Activated T-helper 17 cell treated with anti-CD3 and anti-CD28 coated beads, Interleukin-2, amount 50 U/mL, for 72 hours (primary cell): ENCODE measurements around the gene EIF1AD. TPM values are rescaled to one million over a fixed set of nuclear protein-coding genes. Genes with fewer than 3 reads are reported as not detected.

Source experiments
- ATAC-seq: fragments of 150-1000 bp; cut with Tn5 transposase; replicated peaks from 2 replicates; pipeline ENCODE4 v1.10.0; 2021; ENCODE audit warnings: mild to moderate bottlenecking, moderate library complexity
- H3K27ac Mint-ChIP-seq: one replicate; pipeline ENCODE4 v1.8.0; 2022; ENCODE audit warnings: mixed read lengths
- H3K27me3 Mint-ChIP-seq: one replicate; pipeline ENCODE4 v1.8.0; 2022; ENCODE audit warnings: mixed read lengths
- H3K36me3 Mint-ChIP-seq: one replicate; pipeline ENCODE4 v1.8.0; 2022; ENCODE audit warnings: low read depth, mild to moderate bottlenecking, mixed read lengths
- H3K4me1 Mint-ChIP-seq: one replicate; pipeline ENCODE4 v1.8.0; 2022; ENCODE audit warnings: mixed read lengths
- H3K4me3 Mint-ChIP-seq: one replicate; pipeline ENCODE4 v1.8.0; 2022; ENCODE audit warnings: mild to moderate bottlenecking, mixed read lengths
- H3K9me3 Mint-ChIP-seq: one replicate; pipeline ENCODE4 v1.8.0; 2022; ENCODE audit warnings: mixed read lengths
- total RNA-seq, 2 donors: library from RNA; stranded (reverse); gene quantifications; one replicate each; pipeline ENCODE4 v1.2.3, GENCODE V29; 2022

EIF1AD gene, protein sequence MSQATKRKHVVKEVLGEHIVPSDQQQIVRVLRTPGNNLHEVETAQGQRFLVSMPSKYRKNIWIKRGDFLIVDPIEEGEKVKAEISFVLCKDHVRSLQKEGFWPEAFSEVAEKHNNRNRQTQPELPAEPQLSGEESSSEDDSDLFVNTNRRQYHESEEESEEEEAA
- total RNA-seq, result 10 to 100 TPM; 47.6 to 66.3 TPM

DNA sequence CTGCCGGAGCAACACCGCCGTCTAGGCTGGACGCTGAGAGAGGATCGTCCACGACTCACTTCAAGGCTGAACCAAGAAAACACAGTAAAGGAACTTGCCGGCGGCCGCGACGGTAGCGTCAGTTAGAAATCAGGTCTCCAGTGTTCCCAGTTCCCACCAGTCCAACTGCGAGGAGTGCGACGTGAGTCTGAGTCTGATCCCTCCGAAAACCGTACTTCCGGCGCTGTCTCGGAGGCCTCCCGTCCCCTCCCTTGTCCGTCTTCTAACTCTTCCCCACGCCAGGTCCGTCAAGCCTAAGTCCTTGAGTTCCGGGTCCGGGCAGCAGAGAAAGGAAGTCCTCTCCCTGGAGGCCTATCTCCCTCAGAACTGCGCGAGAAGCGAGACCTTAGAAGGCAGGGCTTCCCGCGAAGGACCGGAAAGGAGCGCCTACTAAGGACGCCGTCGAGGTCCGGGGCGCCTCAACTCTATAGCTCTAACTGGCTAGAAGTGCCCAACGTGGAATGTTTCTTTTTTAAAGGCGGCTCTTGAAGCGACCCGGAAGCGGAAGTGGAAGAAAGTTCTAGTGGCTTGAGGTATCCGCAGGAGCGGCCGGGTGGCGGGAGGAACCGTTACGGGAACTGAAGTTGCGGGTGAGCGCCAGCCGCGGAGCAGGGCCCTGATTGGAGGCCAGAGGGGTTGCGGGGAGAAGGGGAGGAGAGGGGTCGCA, at the start of gene EIF1AD, which contains the start of gene BANF1:
TSS of gene EIF1AD (minus strand) at position 216 of the 706 bp plus-strand sequence. CDS start 1,768 bp downstream, outside the sequence.
TSS of gene BANF1 (plus strand) at position 562 of the 706 bp plus-strand sequence. CDS start 748 bp downstream, outside the sequence.
- H3K36me3 Mint-ChIP-seq, result peaks cover 88% of the 10 kb centered on the region
- peak; percentile 86 for ATAC-seq
- H3K27me3 Mint-ChIP-seq, result no peaks in the 10 kb centered on the region

DNA sequence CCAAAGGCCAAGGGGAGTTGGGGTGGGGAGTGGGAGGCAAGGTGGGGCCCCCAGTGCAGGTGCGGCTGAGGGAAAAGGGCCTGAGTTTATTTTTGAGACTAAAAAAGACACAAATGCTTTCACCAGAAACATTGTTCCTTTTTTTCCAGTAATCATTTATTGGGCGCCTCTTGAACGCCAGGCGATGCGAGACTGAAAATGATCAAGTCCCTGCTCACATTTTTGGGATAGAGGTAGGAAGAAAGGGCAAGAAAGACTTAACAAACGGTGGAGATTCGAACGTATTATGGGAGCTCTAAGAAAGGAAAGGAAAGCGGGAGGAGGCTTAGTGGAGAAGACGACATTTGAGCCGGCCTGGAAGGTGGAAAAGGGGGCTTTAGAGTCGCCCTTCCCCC, 49.4 kb upstream of the EIF1AD start:
- Mint-ChIP-seq H3K27ac (peak overlapping the region; percentile 100), H3K36me3 (peaks cover 52% of the 10 kb centered on the region), H3K4me1 (peaks cover 6% of the 10 kb centered on the region), H3K27me3 (no peaks in the 10 kb centered on the region), H3K4me3 (peak overlapping the region; percentile 100), H3K9me3 (no peaks in the 10 kb centered on the region)
- ATAC-seq, result no peak

More for the DNA sequence above, at the start of gene EIF1AD, which contains the start of gene BANF1:
- peaks cover 6% of the 10 kb centered on the region for H3K4me1 Mint-ChIP-seq
- peak within 1 kb of the TSS; percentile 100 for H3K4me3 Mint-ChIP-seq
- H3K27ac Mint-ChIP-seq, result peak within 1 kb of the TSS; percentile 99
- no peaks in the 10 kb centered on the region for H3K9me3 Mint-ChIP-seq

DNA sequence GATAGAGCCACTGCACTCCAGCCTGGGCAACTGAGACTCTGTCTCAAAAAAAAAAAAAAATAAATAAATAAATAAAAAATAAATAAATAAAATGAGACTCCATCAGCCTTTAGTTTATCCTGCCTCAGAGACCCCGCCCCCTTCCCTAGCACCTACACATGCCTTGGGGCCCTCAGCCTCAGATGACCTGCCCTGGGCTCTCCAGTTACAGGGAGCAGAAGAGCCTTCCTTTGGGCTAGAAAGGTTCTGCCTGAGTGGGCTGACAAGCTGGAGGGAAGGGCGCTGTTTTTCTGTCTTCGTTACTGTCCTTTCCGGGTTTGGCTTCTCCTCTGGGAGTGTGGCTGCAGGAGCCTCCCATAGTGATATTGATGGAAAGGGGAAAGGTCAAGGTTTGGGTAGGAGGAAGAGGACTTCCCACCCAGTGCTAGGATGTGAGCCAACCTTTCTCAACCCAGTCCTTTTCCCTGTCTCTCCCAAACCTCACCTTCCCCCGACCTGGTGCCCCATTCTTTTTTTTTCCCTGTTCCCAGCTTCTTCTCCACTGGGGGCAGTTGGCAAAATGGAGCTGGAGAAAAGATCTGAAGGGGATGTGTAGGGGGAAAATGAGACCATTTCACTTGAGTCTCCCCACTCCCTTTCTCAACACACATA, 48.7 kb upstream of the EIF1AD start:
- peak overlapping the region; percentile 100 for H3K4me3 Mint-ChIP-seq
- H3K36me3 Mint-ChIP-seq, result peaks cover 46% of the 10 kb centered on the region
- H3K4me1 Mint-ChIP-seq, result peaks cover 6% of the 10 kb centered on the region
- no peaks in the 10 kb centered on the region for H3K27me3 Mint-ChIP-seq
- ATAC-seq, result no peak
- H3K9me3 Mint-ChIP-seq, result no peaks in the 10 kb centered on the region
- H3K27ac Mint-ChIP-seq, result peak overlapping the region; percentile 100

DNA sequence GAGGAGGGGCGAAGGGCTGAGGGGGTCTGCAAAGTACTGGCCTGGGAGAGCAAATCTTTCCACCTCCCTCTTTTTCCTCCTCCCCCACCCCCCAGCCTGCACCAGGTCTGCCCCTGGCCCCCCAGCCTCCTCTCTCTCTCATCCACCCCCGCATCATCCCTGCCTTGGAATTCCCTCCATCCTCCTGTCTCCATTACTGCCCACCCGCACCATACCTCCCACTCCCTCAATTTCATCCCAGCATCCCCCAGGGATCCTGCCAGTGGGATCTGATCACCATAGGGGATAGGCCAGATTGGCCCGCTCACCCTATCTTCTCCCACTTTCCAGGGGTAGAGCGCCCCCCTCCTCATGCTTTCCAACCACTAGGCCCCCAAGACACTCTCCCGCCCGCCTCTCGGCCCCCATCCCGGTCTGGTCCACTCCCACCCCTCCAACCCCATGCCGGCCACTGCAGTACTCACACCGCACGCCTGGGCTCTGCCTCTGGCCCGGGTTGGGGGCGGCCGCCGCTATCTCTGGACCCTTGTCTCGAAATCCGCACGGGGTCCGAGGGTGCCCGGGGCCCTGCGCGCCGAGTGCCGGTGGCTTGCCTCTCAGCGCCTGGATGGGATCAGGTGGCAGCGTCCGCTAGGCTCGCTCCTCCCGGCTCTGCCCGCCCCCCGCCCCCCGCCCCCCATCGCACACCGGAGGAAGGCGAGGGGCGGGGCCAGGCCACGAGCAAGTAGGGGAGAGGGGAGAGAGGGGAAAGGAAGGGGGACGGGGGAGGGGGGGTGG, 46.8 kb upstream of the EIF1AD start, which contains the start of gene GAL3ST3:
TSS of gene GAL3ST3 (minus strand) at position 615 of the 777 bp plus-strand sequence. CDS start 3,746 bp downstream, outside the sequence.
- H3K4me1 Mint-ChIP-seq, result peaks cover 13% of the 10 kb centered on the region
- peak within 1 kb of the TSS; percentile 9 for H3K27ac Mint-ChIP-seq
- H3K27me3 Mint-ChIP-seq, result no peaks in the 10 kb centered on the region
- peaks cover 26% of the 10 kb centered on the region for H3K36me3 Mint-ChIP-seq
- no peaks in the 10 kb centered on the region for H3K9me3 Mint-ChIP-seq
- peak within 1 kb of the TSS; percentile 29 for H3K4me3 Mint-ChIP-seq
- ATAC-seq, result no peak

DNA sequence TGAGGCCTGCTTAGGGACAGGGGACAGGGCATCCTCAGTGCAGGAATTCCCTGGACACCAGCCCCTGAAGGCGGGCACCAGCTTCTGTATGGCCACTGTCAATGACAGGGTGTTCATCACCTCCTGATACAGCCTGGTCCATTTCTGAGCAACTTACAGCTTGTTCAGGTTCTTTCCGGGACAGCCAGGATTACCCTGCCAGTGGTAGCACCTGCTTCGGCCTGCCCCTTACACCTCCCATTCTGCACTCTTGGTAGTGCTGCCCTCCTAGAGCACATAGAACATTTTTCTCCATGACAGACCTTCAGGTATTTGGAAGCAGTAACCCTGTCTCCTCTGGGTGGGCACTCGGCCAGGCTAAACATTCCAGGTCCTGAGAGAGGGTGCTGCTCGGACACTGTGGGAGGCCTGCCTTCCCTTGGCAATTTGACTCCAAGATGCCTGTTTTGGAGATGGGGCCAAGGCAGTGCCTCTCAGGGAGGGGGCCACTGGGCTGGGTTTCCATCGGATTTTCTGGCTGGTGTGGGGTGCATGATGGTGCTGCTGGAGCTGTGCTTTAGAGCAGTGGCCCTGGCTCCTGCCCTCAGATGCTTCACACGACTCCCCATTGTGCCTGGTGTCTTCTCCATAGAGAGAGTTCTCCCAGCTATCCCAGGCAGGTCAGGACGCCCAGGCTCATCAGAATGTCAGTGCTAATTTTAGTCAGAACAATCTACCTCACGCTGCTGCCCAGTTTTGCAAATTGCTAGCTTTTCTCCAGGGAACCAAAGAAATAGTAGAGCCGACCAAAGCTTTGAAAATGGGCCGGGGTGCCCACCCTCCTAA, 45.8 kb upstream of the EIF1AD start:
- peaks cover 13% of the 10 kb centered on the region for H3K4me1 Mint-ChIP-seq
- no peak overlapping the region for H3K27ac Mint-ChIP-seq
- no peaks in the 10 kb centered on the region for H3K27me3 Mint-ChIP-seq
- H3K9me3 Mint-ChIP-seq, result no peaks in the 10 kb centered on the region
- no peak overlapping the region for H3K4me3 Mint-ChIP-seq
- ATAC-seq, result no peak
- peaks cover 16% of the 10 kb centered on the region for H3K36me3 Mint-ChIP-seq

DNA sequence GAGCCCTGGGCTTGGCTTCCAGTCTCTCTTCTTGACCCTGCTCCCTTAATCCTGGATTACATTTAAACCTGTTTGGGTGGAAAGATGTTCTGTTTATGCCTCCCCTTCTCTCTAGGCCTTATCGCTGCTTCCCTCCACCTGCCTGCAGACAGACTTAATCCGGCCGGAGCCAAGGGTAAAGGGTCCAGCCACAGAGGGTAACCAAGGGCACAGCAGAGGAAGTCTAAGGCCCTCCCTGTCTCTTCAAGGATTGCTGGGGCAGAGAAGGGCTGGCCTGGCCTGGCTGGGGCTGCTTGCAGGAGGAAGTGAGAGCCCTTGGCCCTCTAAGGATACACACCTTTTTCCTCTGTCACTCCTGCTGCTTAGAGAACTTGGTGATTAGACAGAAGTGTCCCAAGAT, 44.9 kb upstream of the EIF1AD start:
- no peak for ATAC-seq
- no peaks in the 10 kb centered on the region for H3K27me3 Mint-ChIP-seq
- no peak overlapping the region for H3K27ac Mint-ChIP-seq
- peaks cover 13% of the 10 kb centered on the region for H3K4me1 Mint-ChIP-seq
- peaks cover 8% of the 10 kb centered on the region for H3K36me3 Mint-ChIP-seq
- no peaks in the 10 kb centered on the region for H3K9me3 Mint-ChIP-seq
- H3K4me3 Mint-ChIP-seq, result no peak overlapping the region

DNA sequence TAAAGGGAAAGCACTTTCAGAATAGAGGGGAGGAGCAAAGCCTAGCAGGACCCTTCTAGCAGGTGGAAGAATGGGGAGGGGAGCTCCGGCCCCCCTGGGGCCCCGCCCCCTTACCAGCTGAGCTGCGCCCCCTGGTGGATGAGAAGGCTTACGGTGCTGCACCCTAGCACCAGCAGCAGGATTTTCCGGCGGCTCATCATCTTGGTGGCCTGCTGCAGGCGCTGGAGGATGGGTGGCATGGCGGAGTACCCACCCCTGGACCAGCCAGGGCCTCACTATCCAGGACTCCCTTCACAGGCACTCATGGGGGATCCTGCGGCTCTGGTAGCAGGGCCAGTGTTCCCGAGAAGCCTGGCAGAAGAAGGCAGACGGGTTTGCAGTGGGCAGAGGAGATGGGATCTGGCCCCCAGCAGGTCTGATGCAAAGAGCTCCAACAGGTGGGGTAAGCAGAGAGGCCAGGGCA, 43.3 kb upstream of the EIF1AD start:
- ATAC-seq, result peak; percentile 96
- peak overlapping the region; percentile 56 for H3K27ac Mint-ChIP-seq

DNA sequence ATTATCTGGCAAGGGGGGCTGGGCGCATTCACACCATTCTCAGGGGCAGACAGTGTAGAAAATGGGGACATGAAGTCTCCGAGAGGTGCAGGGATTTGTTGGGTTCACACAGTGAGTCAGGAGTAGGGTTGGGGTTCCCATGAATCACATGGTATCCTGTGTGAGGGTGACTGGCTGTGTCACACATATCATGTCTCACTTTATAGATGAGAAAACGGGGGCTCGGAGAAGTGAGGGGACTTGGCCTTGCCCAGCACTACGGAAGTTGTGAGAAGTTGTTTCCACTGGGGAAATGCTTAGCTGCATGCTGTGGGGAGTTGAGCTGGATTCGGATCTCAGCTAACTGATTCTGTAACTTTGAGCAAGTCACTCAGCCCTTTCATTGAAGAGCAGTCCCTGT, 42.8 kb upstream of the EIF1AD start:
- peak; percentile 83 for ATAC-seq
- no peaks in the 10 kb centered on the region for H3K9me3 Mint-ChIP-seq
- no peaks in the 10 kb centered on the region for H3K27me3 Mint-ChIP-seq
- no peaks in the 10 kb centered on the region for H3K36me3 Mint-ChIP-seq
- peak overlapping the region; percentile 56 for H3K27ac Mint-ChIP-seq
- peaks cover 7% of the 10 kb centered on the region for H3K4me1 Mint-ChIP-seq
- H3K4me3 Mint-ChIP-seq, result peak overlapping the region; percentile 58

More for the DNA sequence above, 43.3 kb upstream of the EIF1AD start:
- H3K36me3 Mint-ChIP-seq, result no peaks in the 10 kb centered on the region
- H3K27me3 Mint-ChIP-seq, result no peaks in the 10 kb centered on the region
- H3K4me3 Mint-ChIP-seq, result peak overlapping the region; percentile 58
- no peaks in the 10 kb centered on the region for H3K9me3 Mint-ChIP-seq
- H3K4me1 Mint-ChIP-seq, result peaks cover 7% of the 10 kb centered on the region

DNA sequence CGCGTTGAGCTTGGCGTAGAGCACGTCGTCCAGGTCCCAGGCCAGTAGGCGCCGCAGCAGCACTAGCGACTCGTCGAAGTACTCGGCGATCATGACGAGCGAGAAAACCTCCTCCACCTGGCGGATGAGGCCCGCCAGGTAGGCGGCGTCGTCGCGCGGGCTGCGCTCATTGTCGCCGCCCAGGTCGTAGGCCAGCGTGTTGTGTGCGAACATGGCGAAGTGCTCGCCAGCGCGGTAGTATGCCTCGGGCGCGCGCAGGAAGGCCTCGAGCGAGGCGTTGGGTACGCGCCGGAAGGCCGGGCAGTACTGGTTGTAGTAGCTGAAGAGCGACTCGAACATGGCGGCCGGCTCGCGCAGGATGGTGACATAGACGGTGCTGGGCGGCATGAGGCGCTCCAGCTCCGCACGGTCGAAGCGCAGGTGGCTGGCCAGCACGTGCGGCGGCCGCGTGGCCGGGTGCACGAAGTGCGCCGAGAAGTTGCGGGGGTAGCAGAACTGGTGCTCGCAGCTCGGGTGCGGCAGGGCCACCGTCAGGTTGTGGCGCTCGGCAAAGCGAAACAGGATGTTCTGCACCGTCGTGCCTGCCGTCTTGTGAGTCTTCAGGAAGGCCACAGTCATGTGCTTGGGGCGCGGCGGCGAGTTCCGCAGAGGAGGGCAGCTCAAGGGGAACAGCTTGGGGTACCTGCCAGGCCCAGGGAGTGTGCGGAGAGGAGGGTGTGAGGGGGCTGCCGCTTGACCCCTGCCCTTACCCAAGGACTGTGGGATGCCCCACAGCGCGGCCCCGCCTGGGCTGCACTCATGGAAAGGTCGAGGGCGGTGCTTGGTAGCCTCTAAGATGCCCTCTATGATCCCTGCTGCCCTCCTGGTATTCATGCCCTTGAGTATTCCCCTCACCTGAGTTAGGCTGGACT, 41.3 kb upstream of the EIF1AD start:
- Mint-ChIP-seq H3K27me3 (peaks cover 3% of the 10 kb centered on the region), H3K9me3 (no peaks in the 10 kb centered on the region), H3K27ac (no peak overlapping the region), H3K4me3 (no peak overlapping the region), H3K36me3 (no peaks in the 10 kb centered on the region), H3K4me1 (peaks cover 7% of the 10 kb centered on the region)
- no peak for ATAC-seq

DNA sequence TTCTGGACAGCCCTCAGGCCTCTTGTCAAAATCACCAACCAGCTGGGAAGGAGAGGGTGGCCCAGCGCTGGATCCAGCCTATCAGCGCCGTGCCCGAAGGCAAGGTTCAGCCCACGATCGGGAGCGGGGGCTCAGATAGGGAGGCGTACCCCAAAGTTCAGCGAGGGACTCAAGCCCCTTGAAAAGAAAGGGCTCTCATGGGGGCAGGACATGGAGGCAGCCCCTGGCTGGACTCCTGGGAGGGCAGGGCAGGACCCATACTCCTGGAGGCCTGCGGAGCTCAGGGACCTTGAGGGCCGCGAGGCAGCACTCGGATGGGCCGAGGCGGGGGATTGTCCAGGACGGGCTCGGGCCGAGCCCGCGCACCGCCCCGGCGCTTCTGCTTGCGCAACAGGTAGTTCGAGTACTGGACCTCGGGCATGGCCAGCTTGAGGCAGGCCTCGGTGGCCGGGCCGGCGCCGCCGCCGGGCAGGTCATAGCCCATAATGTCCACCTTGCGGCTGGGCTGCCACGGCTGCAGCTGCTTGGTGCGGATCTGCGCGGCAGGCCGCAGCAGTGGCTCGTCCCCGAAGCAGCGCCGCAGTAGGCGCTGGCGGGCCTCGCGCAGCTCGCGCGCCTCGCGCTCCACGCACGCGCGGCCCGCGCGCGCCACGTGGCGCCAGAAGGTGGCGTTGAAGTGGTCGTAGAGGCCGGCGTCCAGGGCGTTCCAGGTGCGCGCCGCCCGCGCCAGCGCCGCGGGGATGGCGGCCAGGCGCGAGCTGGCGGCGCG, 40.5 kb upstream of the EIF1AD start:
- H3K4me1 Mint-ChIP-seq, result peaks cover 7% of the 10 kb centered on the region
- no peaks in the 10 kb centered on the region for H3K36me3 Mint-ChIP-seq
- no peaks in the 10 kb centered on the region for H3K9me3 Mint-ChIP-seq
- no peak overlapping the region for H3K4me3 Mint-ChIP-seq
- no peak overlapping the region for H3K27ac Mint-ChIP-seq
- H3K27me3 Mint-ChIP-seq, result peaks cover 3% of the 10 kb centered on the region
- ATAC-seq, result no peak

DNA sequence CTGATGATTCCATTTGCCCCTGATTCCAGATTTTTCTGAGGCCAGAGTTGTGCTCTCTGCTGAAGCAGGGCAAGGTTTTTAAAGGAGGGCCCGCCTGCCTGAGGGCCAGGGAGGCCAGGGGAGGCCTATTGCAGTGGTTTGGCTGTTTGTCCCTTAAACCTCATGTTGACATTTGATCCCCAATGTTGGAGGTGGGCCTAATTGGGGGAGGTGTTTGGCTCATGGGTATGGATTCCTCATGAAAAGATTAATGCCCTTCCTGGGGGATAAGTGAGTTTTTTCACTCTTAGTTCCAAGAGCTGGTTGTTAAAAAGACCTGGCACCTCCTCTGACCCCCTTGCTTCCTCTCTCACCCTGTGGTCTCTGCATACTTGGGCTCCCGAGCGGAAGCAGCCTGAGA, 37.8 kb upstream of the EIF1AD start:
- ATAC-seq, result no peak
- Mint-ChIP-seq H3K9me3 (no peaks in the 10 kb centered on the region), H3K4me3 (no peak overlapping the region), H3K27me3 (peaks cover 4% of the 10 kb centered on the region), H3K4me1 (peaks cover 4% of the 10 kb centered on the region), H3K27ac (no peak overlapping the region), H3K36me3 (no peaks in the 10 kb centered on the region)

DNA sequence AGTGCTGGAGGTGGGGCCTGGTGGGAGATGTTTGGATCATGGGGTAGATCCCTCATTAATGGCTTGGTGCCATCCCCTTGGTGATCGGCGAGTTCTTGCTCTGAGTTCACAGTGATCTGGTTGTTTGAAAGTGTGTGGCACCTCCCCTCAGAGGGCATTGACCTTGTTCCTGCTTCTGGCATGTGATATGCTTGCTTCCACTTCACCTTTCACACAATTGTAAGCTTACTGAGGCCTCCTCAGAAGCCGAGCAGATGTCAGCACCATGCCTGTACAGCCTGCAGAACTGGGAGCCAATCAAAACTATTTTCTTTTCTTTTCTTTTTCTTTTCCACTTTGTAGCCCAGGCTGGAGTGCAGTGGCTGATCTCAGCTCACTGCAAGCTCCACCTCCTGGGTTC, 35.4 kb upstream of the EIF1AD start:
- Mint-ChIP-seq H3K4me1 (no peaks in the 10 kb centered on the region), H3K9me3 (no peaks in the 10 kb centered on the region), H3K27ac (no peak overlapping the region), H3K36me3 (no peaks in the 10 kb centered on the region), H3K27me3 (peaks cover 7% of the 10 kb centered on the region), H3K4me3 (no peak overlapping the region)
- ATAC-seq, result no peak
